Retinal pigment epithelial cell (primary cell): ENCODE data around the gene ACOT7.

Experiments
- DNase-seq: peaks from one replicate; pipeline ENCODE4 v3.0.0-alpha.2; 2010; ENCODE audit warnings: low read depth
- H3K4me3 ChIP-seq: 2 replicates; pipeline ENCODE4 v1.5.1; 2011; ENCODE audit warnings: mild to moderate bottlenecking, low read length, control low read depth, moderate library complexity
- CTCF ChIP-seq: conservative IDR thresholded peaks from 2 replicates; pipeline ENCODE4 v1.5.1; 2011; ENCODE audit warnings: low read depth, low read length, control low read depth, inconsistent platforms

ACOT7 gene

GRCh38 chr1:6389971-6390370 is 3.6 kb downstream of the ACOT7 start:
- H3K4me3 ChIP-seq: no peak overlapping the region
- no peak for DNase-seq
- TF ChIP-seq CTCF: no peak

DNA sequence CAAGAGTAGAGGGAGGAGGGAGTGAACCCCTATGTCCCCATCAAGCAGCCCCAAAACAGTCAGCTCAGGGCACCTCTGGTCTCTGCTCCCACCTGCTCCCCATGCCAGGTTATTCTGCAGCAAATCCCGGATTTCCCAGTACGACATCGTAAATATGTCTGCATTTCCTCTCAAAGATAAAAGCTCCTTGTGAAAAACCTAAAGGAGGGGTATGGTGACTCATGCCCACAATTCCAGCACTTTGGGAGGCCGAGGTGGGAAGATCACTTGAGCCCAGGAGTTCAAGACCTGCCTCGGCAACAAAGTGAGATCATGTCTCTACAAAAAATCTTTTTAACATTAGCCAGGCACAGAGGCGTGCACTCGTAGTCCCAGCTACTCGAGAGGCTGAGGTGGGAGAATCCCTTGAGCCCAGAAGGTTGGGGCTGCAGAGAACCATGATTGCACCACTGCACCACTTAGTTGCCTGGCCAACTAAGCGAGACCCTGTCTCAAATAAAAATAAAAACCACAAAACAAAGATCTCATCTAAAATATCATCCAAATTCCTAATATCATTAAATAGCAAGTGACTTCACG is 7.1 kb downstream of the ACOT7 start:
- no peak for DNase-seq
- H3K4me3 ChIP-seq: no peak overlapping the region
- no peak for TF ChIP-seq CTCF

DNA sequence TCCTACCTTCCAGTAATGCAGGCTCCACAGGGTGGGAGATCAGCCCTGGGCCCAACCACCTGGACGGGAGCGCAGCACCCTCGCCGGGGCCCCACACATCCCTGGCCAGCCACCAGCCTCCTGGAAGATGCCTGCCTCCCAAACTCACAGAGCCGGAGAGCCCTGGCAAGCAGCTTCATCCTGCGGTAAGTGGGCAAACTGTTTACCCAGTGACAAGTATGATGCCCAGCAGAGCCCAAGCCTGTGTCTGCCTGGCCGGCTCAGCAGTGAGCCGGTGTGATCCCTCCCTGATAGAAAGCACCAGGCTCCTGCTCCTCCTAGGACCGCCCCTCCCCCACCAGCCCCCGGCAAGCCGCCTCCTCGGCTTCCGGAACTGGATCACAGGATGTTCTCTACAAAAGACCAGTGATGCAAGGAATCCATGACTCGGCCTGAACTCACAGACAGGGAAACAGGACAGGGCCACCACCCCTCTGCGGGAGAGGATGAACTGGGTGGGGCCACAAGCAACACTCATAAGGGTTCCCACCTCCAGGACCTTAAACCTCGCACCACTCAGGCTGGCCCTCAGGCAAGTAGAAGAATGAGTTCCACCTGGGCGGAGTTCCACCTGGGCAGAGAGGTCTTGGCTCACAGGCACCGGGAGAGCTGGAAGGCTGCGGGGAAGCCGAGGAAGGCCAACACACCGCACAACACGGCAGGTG is 7.9 kb downstream of the ACOT7 start:
- no peak overlapping the region for H3K4me3 ChIP-seq
- no peak for DNase-seq
- TF ChIP-seq CTCF: no peak

DNA sequence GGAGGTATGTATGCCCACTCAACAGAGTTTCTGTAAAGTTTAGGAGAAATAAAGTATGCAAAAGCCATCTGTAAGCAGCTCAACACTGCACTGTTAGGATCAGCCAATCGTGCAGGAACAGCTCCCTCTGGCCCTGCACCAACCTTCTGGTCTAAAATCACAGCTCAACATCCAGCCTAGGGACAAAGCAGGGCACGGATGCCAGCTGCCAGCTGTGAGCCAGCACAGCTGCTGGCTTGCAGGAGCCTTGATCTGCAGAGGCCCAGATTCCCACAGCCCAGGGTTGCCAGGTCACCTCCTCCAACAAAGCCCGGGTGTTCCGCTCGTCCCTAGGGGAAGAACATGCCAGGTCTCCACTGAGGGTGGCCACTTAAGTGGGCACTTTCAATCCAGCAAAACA is 8.6 kb downstream of the ACOT7 start:
- DNase-seq: no peak
- TF ChIP-seq CTCF: no peak
- H3K4me3 ChIP-seq: no peak overlapping the region

- no peak for DNase-seq
- TF ChIP-seq CTCF: no peak
- no peak overlapping the region for H3K4me3 ChIP-seq
Observed at GRCh38 chr1:6384135-6384534, 9.4 kb downstream of the ACOT7 start.

DNA sequence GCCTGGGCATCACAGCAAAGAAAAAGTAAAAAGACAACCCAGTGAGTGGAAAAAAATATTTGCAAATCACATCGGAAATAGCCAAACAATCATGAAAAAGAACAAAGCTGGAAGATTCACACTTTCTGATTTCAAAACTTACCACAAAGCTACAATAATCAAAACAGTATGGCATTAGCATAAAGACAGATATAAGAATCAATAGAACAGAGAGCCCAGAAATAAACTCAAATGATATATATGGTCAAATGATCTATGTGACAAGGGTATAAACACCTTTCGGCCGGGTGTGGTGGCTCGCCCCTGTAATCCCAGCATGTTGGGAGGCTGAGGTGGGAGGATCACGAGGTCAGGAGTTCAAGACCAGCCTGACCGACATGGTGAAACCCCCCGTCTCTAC is 13.5 kb downstream of the ACOT7 start:
- H3K4me3 ChIP-seq: no peak overlapping the region
- DNase-seq: no peak
- TF ChIP-seq CTCF: no peak

- no peak for DNase-seq
- H3K4me3 ChIP-seq: no peak overlapping the region
- TF ChIP-seq CTCF: no peak
Observed at GRCh38 chr1:6378096-6378746, 15.3 kb downstream of the ACOT7 start.
